ENCODE data around the gene TPRG1L. TPM values are rescaled to one million over a fixed set of nuclear protein-coding genes. Genes with fewer than 3 reads are reported as not detected.

Gene TPRG1L
- total RNA-seq, 4 donors from 2014 or later: 36.8 to 55.3 (median 50.3) TPM

DNA sequence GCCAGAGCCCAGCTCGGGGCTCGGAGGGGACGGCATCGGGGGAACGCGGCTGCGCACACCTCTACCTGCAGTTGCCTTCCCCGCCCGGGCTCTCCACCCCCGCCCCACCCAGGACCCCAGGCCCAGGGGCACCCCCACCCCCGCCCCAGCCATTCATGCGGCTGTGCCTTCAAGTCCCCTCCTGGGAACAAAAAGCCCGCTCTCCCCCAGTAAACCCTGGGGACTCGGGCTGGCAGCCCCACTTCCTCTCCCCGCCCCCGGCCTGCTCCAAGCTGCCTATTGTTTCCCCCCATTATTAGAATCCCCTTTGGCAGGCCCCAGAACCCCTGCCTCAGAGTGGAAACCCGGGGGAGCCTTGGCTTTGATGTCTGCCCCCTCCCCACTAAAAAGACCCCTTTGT is 31.5 kb upstream of the TPRG1L start:
- Histone ChIP-seq H3K27ac (replicated peaks in 1 of 4) (no peak overlapping the region), H3K4me1 (peaks cover 7 to 22% (median 17%) of the 10 kb centered on the region in 4 donors), H3K4me3 (no peak overlapping the region), H3K27me3 (peaks cover 0 to 16% (median 0%) of the 10 kb centered on the region in 4 donors), H3K36me3 (no peaks in the 10 kb centered on the region), H3K9me3 (no peaks in the 10 kb centered on the region)
- no peak for DNase-seq (ENCODE audit: extremely low spot score)
- WGBS: 75% methylated on average over 3 of the region's 17 CpGs
- TF ChIP-seq, protein P1, sequence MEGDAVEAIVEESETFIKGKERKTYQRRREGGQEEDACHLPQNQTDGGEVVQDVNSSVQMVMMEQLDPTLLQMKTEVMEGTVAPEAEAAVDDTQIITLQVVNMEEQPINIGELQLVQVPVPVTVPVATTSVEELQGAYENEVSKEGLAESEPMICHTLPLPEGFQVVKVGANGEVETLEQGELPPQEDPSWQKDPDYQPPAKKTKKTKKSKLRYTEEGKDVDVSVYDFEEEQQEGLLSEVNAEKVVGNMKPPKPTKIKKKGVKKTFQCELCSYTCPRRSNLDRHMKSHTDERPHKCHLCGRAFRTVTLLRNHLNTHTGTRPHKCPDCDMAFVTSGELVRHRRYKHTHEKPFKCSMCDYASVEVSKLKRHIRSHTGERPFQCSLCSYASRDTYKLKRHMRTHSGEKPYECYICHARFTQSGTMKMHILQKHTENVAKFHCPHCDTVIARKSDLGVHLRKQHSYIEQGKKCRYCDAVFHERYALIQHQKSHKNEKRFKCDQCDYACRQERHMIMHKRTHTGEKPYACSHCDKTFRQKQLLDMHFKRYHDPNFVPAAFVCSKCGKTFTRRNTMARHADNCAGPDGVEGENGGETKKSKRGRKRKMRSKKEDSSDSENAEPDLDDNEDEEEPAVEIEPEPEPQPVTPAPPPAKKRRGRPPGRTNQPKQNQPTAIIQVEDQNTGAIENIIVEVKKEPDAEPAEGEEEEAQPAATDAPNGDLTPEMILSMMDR (IDR thresholded peaks at IDR 0.05): no peak
- TF ChIP-seq POLR2AphosphoS5 (IDR thresholded peaks at IDR 0.05) (no peak), EP300 (IDR thresholded peaks at IDR 0.05) (no peak), POLR2A (IDR thresholded peaks at IDR 0.05; ENCODE audit: low read depth) (no peak)
- intact Hi-C loops (cut with DNase I): no loop called here

DNA sequence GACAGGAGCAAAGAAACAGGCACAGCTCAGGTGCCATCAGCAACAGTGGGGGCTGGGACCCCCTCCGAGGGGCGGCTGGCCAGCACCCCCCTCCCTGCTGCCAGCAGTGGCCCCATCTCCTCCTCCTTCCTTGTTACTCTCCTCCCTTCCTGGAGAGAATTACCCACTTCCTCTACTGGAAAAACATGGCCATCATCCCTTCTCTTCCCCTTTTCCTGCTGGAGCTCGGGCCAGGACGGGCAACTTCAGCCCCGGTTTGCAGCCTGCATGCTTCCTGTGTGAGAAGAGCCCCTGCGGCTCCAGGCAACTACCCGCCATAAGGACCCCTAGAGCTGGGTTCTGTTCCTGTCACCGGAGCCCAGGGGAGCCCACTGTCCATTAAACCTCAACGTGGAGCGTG is 31.1 kb upstream of the TPRG1L start:
- Histone ChIP-seq H3K27me3 (peaks cover 0 to 20% (median 0%) of the 10 kb centered on the region in 4 donors), H3K36me3 (no peaks in the 10 kb centered on the region), H3K4me3 (no peak overlapping the region), H3K9me3 (no peaks in the 10 kb centered on the region), H3K27ac (replicated peaks in 1 of 4) (no peak overlapping the region), H3K4me1 (peaks cover 11 to 26% (median 21%) of the 10 kb centered on the region in 4 donors)
- no peak for TF ChIP-seq POLR2A (IDR thresholded peaks at IDR 0.05; ENCODE audit: low read depth)
- TF ChIP-seq EP300 (IDR thresholded peaks at IDR 0.05): no peak
- no peak for DNase-seq (ENCODE audit: extremely low spot score)
- WGBS: 84% methylated on average over 10 of the region's 10 CpGs
- intact Hi-C loops (cut with DNase I): no loop called here

DNA sequence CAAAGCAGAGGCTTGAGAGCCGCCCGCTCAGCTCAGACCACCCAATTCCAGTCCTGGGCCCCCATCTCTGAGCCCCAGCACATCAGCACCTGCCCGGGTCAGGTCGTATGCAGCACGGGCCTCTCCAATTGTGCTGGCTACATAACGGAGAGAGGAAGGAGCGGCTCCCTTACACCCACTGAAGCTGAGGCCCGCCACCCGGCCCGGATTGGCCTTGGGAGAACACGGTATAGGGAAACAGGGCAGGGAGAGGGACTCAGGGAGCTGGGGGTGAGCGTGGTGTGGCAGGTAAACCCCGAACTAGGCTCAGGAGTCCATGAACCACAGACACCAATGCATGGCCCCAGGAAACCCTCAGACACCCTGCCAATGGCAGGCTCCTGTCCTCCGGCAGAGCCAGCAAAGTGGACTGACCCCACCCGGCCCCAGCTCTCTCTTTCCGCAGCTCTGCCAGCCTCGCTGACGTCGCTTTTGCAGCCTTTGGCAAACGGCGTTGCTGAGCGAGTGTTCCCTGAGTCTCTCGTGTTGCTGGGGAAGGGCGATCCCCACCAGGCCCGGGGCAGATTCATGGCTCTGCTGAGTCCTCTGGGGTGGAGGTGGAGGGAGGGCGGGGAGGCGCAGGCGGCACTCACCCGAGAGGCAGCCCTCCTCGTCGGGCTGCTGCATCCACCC is 30.0 kb upstream of the TPRG1L start:
- TF ChIP-seq POLR2AphosphoS5 (IDR thresholded peaks at IDR 0.05): no peak
- no peaks in the 10 kb centered on the region for H3K9me3 ChIP-seq
- DNase-seq (ENCODE audit: extremely low spot score): no peak
- no peaks in the 10 kb centered on the region for H3K36me3 ChIP-seq
- no peak overlapping the region for H3K4me3 ChIP-seq
- intact Hi-C loops (cut with DNase I): no loop called here
- H3K27me3 ChIP-seq: peaks cover 0 to 30% (median 0%) of the 10 kb centered on the region in 4 donors
- 86% methylated on average over 21 of the region's 31 CpGs for WGBS
- no peak overlapping the region for H3K27ac ChIP-seq (replicated peaks in 1 of 4)
- H3K4me1 ChIP-seq: peaks cover 12 to 29% (median 25%) of the 10 kb centered on the region in 4 donors

DNA sequence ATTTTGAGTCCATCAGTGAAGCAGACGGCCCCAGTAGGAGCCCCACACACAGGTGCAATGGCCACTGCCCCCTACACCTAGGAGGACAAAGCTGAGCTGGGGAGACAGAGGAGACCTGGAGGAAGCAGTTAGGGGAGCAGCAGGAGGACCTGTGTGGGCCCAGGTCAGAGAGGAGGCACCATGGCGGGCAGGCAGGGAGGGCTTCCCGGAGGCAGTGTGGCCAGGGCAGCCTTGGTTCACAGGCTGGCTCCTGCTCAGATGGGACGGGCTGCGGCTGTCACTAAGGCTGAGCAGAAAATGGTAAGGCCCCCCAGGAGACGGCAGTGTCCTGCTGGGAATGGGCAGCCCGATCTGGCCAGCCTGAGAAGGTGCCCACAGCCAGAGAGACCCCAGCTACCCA is 28.9 kb upstream of the TPRG1L start:
- intact Hi-C loops (cut with DNase I): no loop called here
- no peaks in the 10 kb centered on the region for H3K9me3 ChIP-seq
- H3K4me1 ChIP-seq: peaks cover 12 to 29% (median 25%) of the 10 kb centered on the region in 4 donors
- no peak overlapping the region for H3K4me3 ChIP-seq
- H3K27ac ChIP-seq (replicated peaks in 1 of 4): no peak overlapping the region
- DNase-seq (ENCODE audit: extremely low spot score): no peak
- TF ChIP-seq EP300 (IDR thresholded peaks at IDR 0.05): no peak
- TF ChIP-seq POLR2AphosphoS5 (IDR thresholded peaks at IDR 0.05): no peak
- TF ChIP-seq POLR2A (IDR thresholded peaks at IDR 0.05; ENCODE audit: low read depth): no peak
- TF ChIP-seq, protein P1 (IDR thresholded peaks at IDR 0.05): no peak
- WGBS: 95% methylated on average over 3 of the region's 7 CpGs
- no peaks in the 10 kb centered on the region for H3K36me3 ChIP-seq
- peaks cover 0 to 26% (median 0%) of the 10 kb centered on the region in 4 donors for H3K27me3 ChIP-seq

DNA sequence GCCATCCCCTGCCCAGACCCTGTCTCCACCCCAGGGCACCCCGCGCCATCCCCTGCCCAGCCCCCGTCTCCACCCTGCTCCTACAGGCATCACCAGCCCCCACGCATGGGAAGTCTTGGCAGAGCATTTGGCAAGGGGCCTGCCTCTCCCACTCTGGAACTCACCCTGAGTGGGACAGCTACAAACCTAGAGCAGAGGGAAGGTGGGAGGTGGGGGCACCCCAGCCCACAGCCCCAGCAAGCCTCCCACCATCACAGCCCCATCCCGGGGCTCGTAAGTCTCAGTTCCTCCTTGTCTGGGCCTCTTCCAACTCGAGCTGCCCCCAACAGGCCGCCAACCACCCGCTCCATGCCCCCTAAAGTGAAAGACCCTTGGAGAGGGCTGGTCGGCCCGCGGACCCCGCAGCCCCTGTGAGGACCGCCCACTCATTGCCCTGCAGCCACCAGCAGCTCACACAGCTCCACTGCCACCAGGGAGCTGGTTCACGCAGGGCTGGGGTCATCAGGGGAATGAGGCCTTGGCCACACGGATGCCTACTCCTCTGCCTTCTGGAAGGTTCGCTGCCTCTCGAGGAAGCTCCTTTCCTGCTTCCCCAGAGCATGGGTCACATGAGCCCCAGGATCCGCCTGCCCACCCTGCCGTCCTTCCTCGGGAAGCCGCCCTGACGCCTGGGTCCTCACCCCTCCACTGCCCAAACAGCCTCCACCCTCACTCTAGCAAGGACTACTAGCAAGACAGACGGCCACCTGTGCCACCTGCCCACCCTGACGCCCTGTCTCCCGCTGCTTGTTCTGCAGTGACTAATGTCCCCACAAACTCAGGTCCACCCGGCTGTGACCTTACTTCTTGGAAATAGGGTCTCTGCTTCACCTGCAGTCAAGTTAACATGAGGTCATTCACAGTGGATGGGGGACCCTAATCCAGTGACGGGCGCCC is 27.9 kb upstream of the TPRG1L start:
- 73% methylated on average over 24 of the region's 29 CpGs for WGBS
- no peaks in the 10 kb centered on the region for H3K9me3 ChIP-seq

More for the DNA sequence above, 27.9 kb upstream of the TPRG1L start:
- Histone ChIP-seq H3K27ac (replicated peaks in 1 of 4) (no peak overlapping the region), H3K4me3 (no peak overlapping the region), H3K4me1 (peaks cover 12 to 29% (median 25%) of the 10 kb centered on the region in 4 donors), H3K27me3 (peaks cover 0 to 19% (median 0%) of the 10 kb centered on the region in 4 donors), H3K36me3 (no peaks in the 10 kb centered on the region)
- TF ChIP-seq EP300 (IDR thresholded peaks at IDR 0.05): no peak
- TF ChIP-seq POLR2AphosphoS5 (IDR thresholded peaks at IDR 0.05): no peak
- TF ChIP-seq, protein P1 (IDR thresholded peaks at IDR 0.05): no peak
- TF ChIP-seq POLR2A (IDR thresholded peaks at IDR 0.05; ENCODE audit: low read depth): no peak
- intact Hi-C loops (cut with DNase I): no loop called here
- no peak for DNase-seq (ENCODE audit: extremely low spot score)

All from esophagus muscularis mucosa (tissue), 4 donors.